Karpas-422 (cell line): ENCODE measurements around the gene HNRNPUL1. TPM values are rescaled to one million over a fixed set of nuclear protein-coding genes. Genes with fewer than 3 reads are reported as not detected.

ENCODE experiments used
- DNase-seq: peaks from one replicate; pipeline ENCODE4 v3.0.0-alpha.2; 2015
- H2AFZ ChIP-seq: fragments of 200-600 bp; sonication (generic); 2 replicates; pipeline ENCODE4 v1.6.1; 2014; ENCODE audit warnings: antibody characterized with exemption, low read length, mixed read lengths
- H3K27ac ChIP-seq: fragments of 200-600 bp; sonication (generic); 2 replicates; pipeline ENCODE4 v1.5.1; 2014; ENCODE audit warnings: mild to moderate bottlenecking, low read length, moderate library complexity
- H3K27me3 ChIP-seq: fragments of 200-600 bp; sonication (generic); 2 replicates; pipeline ENCODE4 v1.6.1; 2014; ENCODE audit warnings: low read length, mixed read lengths
- H3K36me3 ChIP-seq: fragments of 200-600 bp; sonication (generic); 2 replicates; pipeline ENCODE4 v1.6.1; 2014; ENCODE audit warnings: low read length, mixed read lengths; ENCODE audit not compliant: insufficient read depth
- H3K4me1 ChIP-seq: fragments of 200-600 bp; sonication (generic); 2 replicates; pipeline ENCODE4 v1.6.1; 2014; ENCODE audit warnings: mild to moderate bottlenecking, low read length, mixed read lengths
- H3K4me2 ChIP-seq: fragments of 200-600 bp; sonication (generic); 2 replicates; pipeline ENCODE4 v1.6.1; 2014; ENCODE audit warnings: low read length, low read depth, mild to moderate bottlenecking; ENCODE audit not compliant: poor library complexity, severe bottlenecking
- H3K4me3 ChIP-seq: fragments of 200-600 bp; sonication (generic); 2 replicates; pipeline ENCODE4 v1.5.1; 2014; ENCODE audit warnings: mild to moderate bottlenecking, antibody characterized with exemption, low read length, mixed read lengths
- H3K79me2 ChIP-seq: fragments of 200-600 bp; sonication (generic); 2 replicates; pipeline ENCODE4 v1.6.1; 2014; ENCODE audit warnings: mild to moderate bottlenecking, low read length, mixed read lengths
- H3K9ac ChIP-seq: fragments of 200-600 bp; sonication (generic); 2 replicates; pipeline ENCODE4 v1.6.0; 2014; ENCODE audit warnings: low read length
- H3K9me2 ChIP-seq: fragments of 200-600 bp; sonication (generic), shearing (Covaris generic); replicated peaks from 2 replicates; pipeline ENCODE4 v1.6.0; 2014; ENCODE audit warnings: mild to moderate bottlenecking, low read length, moderate library complexity; ENCODE audit not compliant: insufficient read depth
- H3K9me3 ChIP-seq: fragments of 300-700, 200-600 bp; sonication (generic); 2 replicates; pipeline ENCODE4 v1.6.1; 2014; ENCODE audit warnings: low read length, mixed read lengths
- H4K20me1 ChIP-seq: fragments of 200-600 bp; sonication (generic); 2 replicates; pipeline ENCODE4 v1.6.1; 2014; ENCODE audit warnings: mild to moderate bottlenecking, antibody characterized with exemption, low read length, low read depth; ENCODE audit not compliant: insufficient read depth
- small RNA-seq: library from RNA; depleted of rRNA; stranded (forward); fragments of <200 nt; gene quantifications from one replicate; pipeline ENCODE3, GENCODE V24; 2014
- total RNA-seq: library from RNA; depleted of rRNA; stranded (reverse); fragments of >200 nt; shearing (Covaris generic); gene quantifications from 2 replicates; pipeline ENCODE4 v1.2.3, GENCODE V29; 2014; ENCODE audit warnings: low replicate concordance; rRNA removed

The HNRNPUL1 gene
- total RNA-seq, 1 experiment from 2014 or later, result 99.4 TPM

- no peaks in the 10 kb centered on the region for H3K27me3 ChIP-seq
- H3K36me3 ChIP-seq, result 0 out of 2 replicates have a peak, but pooled peaks cover under 1% of the 10 kb centered on the region
- H3K9me2 ChIP-seq, result no peaks in the 10 kb centered on the region
- no peak overlapping the region for H3K4me2 ChIP-seq
- H3K4me1 ChIP-seq, result peaks cover 17% of the 10 kb centered on the region
- H4K20me1 ChIP-seq, result peaks cover 9% of the 10 kb centered on the region
- no peak for DNase-seq
- H3K4me3 ChIP-seq, result no peak overlapping the region
- H3K9ac ChIP-seq, result no peak overlapping the region
- H2AFZ ChIP-seq, result no peak overlapping the region
- H3K79me2 ChIP-seq, result peaks cover 35% of the 10 kb centered on the region
- H3K27ac ChIP-seq, result no peak overlapping the region
- no peaks in the 10 kb centered on the region for H3K9me3 ChIP-seq
Measured at GRCh38 chr19:41355802-41356201, 91.6 kb downstream of the HNRNPUL1 start.

GRCh38 chr19:41356984-41357739, 93.0 kb downstream of the HNRNPUL1 start:
- no peak for DNase-seq
- Histone ChIP-seq H3K79me2 (peaks cover 22% of the 10 kb centered on the region), H3K9me3 (no peaks in the 10 kb centered on the region), H3K27ac (no peak overlapping the region), H3K27me3 (no peaks in the 10 kb centered on the region), H2AFZ (no peak overlapping the region), H3K9me2 (no peaks in the 10 kb centered on the region), H4K20me1 (peaks cover 4% of the 10 kb centered on the region; the same call in 1 of the 2 replicates), H3K4me2 (no peak overlapping the region), H3K4me3 (no peak overlapping the region), H3K9ac (no peak overlapping the region), H3K4me1 (peaks cover 8% of the 10 kb centered on the region), H3K36me3 (no peaks in the 10 kb centered on the region)

Small RNA genes lying within 50 kb of the gene (small RNA-seq; reads per million reads assigned to genes)
- gene RN7SL34P, result not detected

Other genes with a start within 250 kb of the HNRNPUL1 start
- not detected in 2 replicates for gene CYP2A13, start 175.9 kb upstream of the HNRNPUL1 start, total RNA-seq
- gene CYP2F1, start 149.9 kb upstream of the HNRNPUL1 start, total RNA-seq, result not detected in 2 replicates
- gene CYP2S1, start 71.2 kb upstream of the HNRNPUL1 start, total RNA-seq, result not detected in 2 replicates
- gene AXL, start 45.1 kb upstream of the HNRNPUL1 start, total RNA-seq, result not detected in 2 replicates
- gene CCDC97, start 45.8 kb downstream of the HNRNPUL1 start, total RNA-seq, result 15.5 and 17.3 TPM in 2 replicates
- gene TGFB1, start 89.5 kb downstream of the HNRNPUL1 start, total RNA-seq, result 17.5 and 26.0 TPM in 2 replicates
- gene B9D2, start 99.8 kb downstream of the HNRNPUL1 start, total RNA-seq, result 4.1 and 7.6 TPM in 2 replicates
- gene TMEM91, start 112.2 kb downstream of the HNRNPUL1 start, total RNA-seq, result 1.3 and 4.9 TPM in 2 replicates
- 67.6 and 74.7 TPM in 2 replicates for gene EXOSC5, start 133.0 kb downstream of the HNRNPUL1 start, total RNA-seq
- 112 and 116 TPM in 2 replicates for gene BCKDHA, start 133.4 kb downstream of the HNRNPUL1 start, total RNA-seq
- not detected in 2 replicates for gene B3GNT8, start 163.0 kb downstream of the HNRNPUL1 start, total RNA-seq
- gene DMAC2, start 175.5 kb downstream of the HNRNPUL1 start, total RNA-seq, result 25.1 and 30.3 TPM in 2 replicates
- gene ERICH4, start 178.8 kb downstream of the HNRNPUL1 start, total RNA-seq, result not detected in 2 replicates